Loucy (cell line): ENCODE data around the gene CSAD.
"Not testable (repeated sequence)": the region's sequence is repeated elsewhere in the genome, so short reads cannot be mapped to it uniquely, and the experiment has no call there.

Experiments used
- H2AFZ ChIP-seq: fragments of 200-600 bp; sonication (generic); 2 replicates; pipeline ENCODE4 v1.6.0; 2016; ENCODE audit warnings: antibody characterized with exemption, mild to moderate bottlenecking, low read length, moderate library complexity
- H3F3A ChIP-seq: fragments of 200-600 bp; 2 replicates; pipeline ENCODE4 v1.6.0; 2016; ENCODE audit warnings: antibody characterized with exemption, low read depth, mild to moderate bottlenecking
- H3K27me3 ChIP-seq: fragments of 200-600 bp; sonication (generic); 2 replicates; pipeline ENCODE4 v1.6.1; 2014; ENCODE audit warnings: low read length, mild to moderate bottlenecking; ENCODE audit not compliant: insufficient read depth, poor library complexity, severe bottlenecking
- H3K36me3 ChIP-seq: fragments of 200-600 bp; sonication (generic); 2 replicates; pipeline ENCODE4 v1.6.1; 2016; ENCODE audit warnings: low read length; ENCODE audit not compliant: insufficient read depth
- H3K4me1 ChIP-seq: fragments of 200-600 bp; sonication (generic); 2 replicates; pipeline ENCODE4 v1.5.1; 2014; ENCODE audit warnings: low read length, mild to moderate bottlenecking; ENCODE audit not compliant: insufficient read depth, poor library complexity, severe bottlenecking
- H3K4me2 ChIP-seq: fragments of 200-600 bp; sonication (generic); 2 replicates; pipeline ENCODE4 v1.6.0; 2014; ENCODE audit warnings: antibody characterized with exemption, low read length, low read depth, mild to moderate bottlenecking; ENCODE audit not compliant: poor library complexity, severe bottlenecking
- H3K4me3 ChIP-seq: fragments of 200-600 bp; sonication (generic); 2 replicates; pipeline ENCODE4 v1.5.1; 2014; ENCODE audit warnings: low read length, mild to moderate bottlenecking, mixed read lengths; ENCODE audit not compliant: poor library complexity, severe bottlenecking
- H3K79me2 ChIP-seq: fragments of 200-600 bp; sonication (generic); 2 replicates; pipeline ENCODE4 v1.6.1; 2014; ENCODE audit warnings: low read length; ENCODE audit not compliant: insufficient read depth
- H3K9ac ChIP-seq: fragments of 200-600 bp; sonication (generic); 2 replicates; pipeline ENCODE4 v1.6.0; 2014; ENCODE audit warnings: mild to moderate bottlenecking, low read depth, low read length, moderate library complexity; ENCODE audit not compliant: poor library complexity, severe bottlenecking
- H3K9me2 ChIP-seq: fragments of 200-600 bp; sonication (generic); replicated peaks from 2 replicates; pipeline ENCODE4 v1.6.1; 2016; ENCODE audit warnings: low read depth, low read length, mixed read lengths
- H3K9me3 ChIP-seq: fragments of 200-600 bp; sonication (generic); 2 replicates; pipeline ENCODE4 v1.6.1; 2014; ENCODE audit warnings: mild to moderate bottlenecking, antibody characterized with exemption, low read length, low read depth; ENCODE audit not compliant: insufficient read depth
- H4K20me1 ChIP-seq: fragments of 200-600 bp; sonication (generic); 2 replicates; pipeline ENCODE4 v1.6.0; 2014; ENCODE audit warnings: antibody characterized with exemption, low read length, mild to moderate bottlenecking; ENCODE audit not compliant: insufficient read depth, poor library complexity, severe bottlenecking
- EZH2phosphoT487 ChIP-seq: fragments of 200-600 bp; IDR thresholded peaks from 2 replicates; pipeline ENCODE4 v1.6.1; 2018; ENCODE audit warnings: antibody characterized with exemption, mild to moderate bottlenecking, moderate library complexity, borderline replicate concordance
- TF ChIP-seq, protein P1 (sequence below): fragments of 200-600 bp; sonication (generic); conservative IDR thresholded peaks from 2 replicates; pipeline ENCODE4 v1.5.1; 2014; ENCODE audit warnings: mild to moderate bottlenecking, antibody characterized with exemption, low read length

CSAD gene

DNA sequence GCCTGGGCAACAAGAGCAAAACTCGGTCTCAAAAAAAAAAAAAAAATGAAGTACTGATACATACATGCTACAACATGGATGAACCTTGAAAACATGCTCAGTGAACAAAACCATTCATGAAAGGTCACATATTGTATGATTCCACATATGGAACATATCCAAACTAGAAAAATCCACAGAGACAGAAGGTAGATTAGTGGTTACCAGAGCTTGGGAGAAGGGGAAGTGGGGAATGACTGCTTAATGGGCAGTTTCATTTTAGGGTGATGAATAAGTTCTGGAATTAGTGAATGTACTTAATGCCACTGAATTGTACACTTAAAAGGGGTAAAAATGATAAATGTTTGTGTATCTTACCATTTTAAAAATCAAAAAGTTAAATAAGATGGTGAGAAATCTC is 23.6 kb upstream of the CSAD start:
- TF ChIP-seq, protein P1, sequence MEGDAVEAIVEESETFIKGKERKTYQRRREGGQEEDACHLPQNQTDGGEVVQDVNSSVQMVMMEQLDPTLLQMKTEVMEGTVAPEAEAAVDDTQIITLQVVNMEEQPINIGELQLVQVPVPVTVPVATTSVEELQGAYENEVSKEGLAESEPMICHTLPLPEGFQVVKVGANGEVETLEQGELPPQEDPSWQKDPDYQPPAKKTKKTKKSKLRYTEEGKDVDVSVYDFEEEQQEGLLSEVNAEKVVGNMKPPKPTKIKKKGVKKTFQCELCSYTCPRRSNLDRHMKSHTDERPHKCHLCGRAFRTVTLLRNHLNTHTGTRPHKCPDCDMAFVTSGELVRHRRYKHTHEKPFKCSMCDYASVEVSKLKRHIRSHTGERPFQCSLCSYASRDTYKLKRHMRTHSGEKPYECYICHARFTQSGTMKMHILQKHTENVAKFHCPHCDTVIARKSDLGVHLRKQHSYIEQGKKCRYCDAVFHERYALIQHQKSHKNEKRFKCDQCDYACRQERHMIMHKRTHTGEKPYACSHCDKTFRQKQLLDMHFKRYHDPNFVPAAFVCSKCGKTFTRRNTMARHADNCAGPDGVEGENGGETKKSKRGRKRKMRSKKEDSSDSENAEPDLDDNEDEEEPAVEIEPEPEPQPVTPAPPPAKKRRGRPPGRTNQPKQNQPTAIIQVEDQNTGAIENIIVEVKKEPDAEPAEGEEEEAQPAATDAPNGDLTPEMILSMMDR = no peak
- TF ChIP-seq EZH2phosphoT487 = no peak
- Histone ChIP-seq H3K79me2 (no peaks in the 10 kb centered on the region), H3F3A (no peaks in the 10 kb centered on the region), H3K4me1 (peaks cover 44% of the 10 kb centered on the region), H3K9me3 (no peaks in the 10 kb centered on the region), H3K4me2 (no peak overlapping the region), H2AFZ (no peak overlapping the region), H4K20me1 (no peaks in the 10 kb centered on the region), H3K9ac (no peak overlapping the region), H3K27me3 (no peaks in the 10 kb centered on the region), H3K36me3 (no peaks in the 10 kb centered on the region), H3K4me3 (no peak overlapping the region), H3K9me2 (no peaks in the 10 kb centered on the region)

DNA sequence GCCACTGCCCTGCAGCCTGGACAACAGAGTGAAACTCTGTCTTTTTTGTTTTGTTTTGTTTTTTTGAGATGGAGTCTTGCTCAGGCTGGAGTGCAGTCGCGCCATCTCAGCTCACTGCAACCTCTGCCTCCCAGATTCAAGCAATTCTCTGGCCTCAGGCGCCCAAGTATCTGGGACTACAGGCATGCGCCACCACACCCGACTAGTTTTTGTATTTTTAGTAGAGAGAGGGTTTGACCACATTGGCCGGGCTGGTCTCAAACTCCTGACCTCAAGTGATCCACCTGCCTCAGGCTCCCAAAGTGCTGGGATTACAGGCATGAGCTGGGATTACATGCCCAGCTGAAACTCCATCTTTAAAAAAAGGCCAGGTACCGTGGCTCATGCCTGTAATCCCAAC is 21.6 kb upstream of the CSAD start:
- not testable (repeated sequence) for H3K27me3 ChIP-seq, H4K20me1 ChIP-seq, H2AFZ ChIP-seq, H3K9ac ChIP-seq, H3K4me3 ChIP-seq, H3F3A ChIP-seq, H3K4me2 ChIP-seq, H3K9me3 ChIP-seq, H3K36me3 ChIP-seq, H3K79me2 ChIP-seq, H3K9me2 ChIP-seq
- peaks cover 45% of the 10 kb centered on the region for H3K4me1 ChIP-seq

DNA sequence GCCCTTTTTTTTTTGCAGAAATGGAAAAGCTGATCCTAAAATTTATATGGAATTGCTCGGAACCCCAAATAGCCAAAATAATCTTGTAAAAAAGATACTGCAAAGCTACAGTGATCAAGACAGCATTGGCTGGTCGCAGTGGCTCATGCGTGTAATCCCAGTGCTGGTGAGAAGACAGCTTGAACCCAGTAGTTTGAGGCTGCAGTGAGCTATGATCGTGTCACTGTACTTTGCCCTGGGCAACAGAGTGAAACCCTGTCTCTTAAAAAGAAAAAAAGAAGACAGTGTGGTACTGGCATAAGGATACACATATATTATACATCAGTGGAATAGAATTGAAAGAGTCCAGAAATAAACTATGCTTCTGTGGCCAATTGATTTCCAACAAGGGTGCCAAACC is 20.9 kb upstream of the CSAD start:
- Histone ChIP-seq H3K4me3 (no peak overlapping the region), H3K4me1 (peaks cover 40% of the 10 kb centered on the region), H4K20me1 (no peaks in the 10 kb centered on the region), H3K79me2 (no peaks in the 10 kb centered on the region), H3F3A (0 out of 2 replicates have a peak, but pooled peaks cover 3% of the 10 kb centered on the region), H3K27me3 (no peaks in the 10 kb centered on the region), H3K9me2 (no peaks in the 10 kb centered on the region), H3K9ac (no peak overlapping the region), H3K4me2 (no peak overlapping the region), H2AFZ (no peak overlapping the region), H3K9me3 (no peaks in the 10 kb centered on the region), H3K36me3 (no peaks in the 10 kb centered on the region)
- TF ChIP-seq, protein P1 = no peak
- no peak for TF ChIP-seq EZH2phosphoT487

DNA sequence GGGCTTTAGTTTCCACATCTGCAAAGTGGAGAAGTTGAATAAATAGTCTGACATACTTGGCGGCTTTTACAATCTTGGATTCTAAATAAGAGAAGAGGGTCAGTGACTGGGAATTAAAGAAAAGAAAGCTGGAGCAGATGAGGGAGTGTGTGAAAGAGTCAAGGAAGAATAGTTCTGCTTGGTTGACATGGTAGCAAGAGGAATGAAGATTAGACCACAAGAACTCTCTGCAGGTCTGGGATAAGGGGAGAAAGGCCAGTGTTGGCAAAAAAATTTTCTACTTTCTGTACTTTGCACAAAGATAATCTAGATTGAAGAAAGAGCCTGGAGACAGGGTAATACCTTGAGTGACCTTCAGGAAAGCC is 20.4 kb upstream of the CSAD start:
- no peaks in the 10 kb centered on the region for H3K79me2 ChIP-seq
- H3K27me3 ChIP-seq = no peaks in the 10 kb centered on the region
- H2AFZ ChIP-seq = peak overlapping the region; percentile 72; the same call in 1 of the 2 replicates
- H3K36me3 ChIP-seq = no peaks in the 10 kb centered on the region
- H3K4me1 ChIP-seq = peaks cover 37% of the 10 kb centered on the region
- H3K4me2 ChIP-seq = no peak overlapping the region
- no peak overlapping the region for H3K4me3 ChIP-seq
- TF ChIP-seq, protein P1 = no peak
- TF ChIP-seq EZH2phosphoT487 = no peak
- H3K9me3 ChIP-seq = no peaks in the 10 kb centered on the region
- H4K20me1 ChIP-seq = no peaks in the 10 kb centered on the region
- no peaks in the 10 kb centered on the region for H3K9me2 ChIP-seq
- peak overlapping the region; percentile 31 for H3K9ac ChIP-seq
- 0 out of 2 replicates have a peak, but pooled peaks cover 3% of the 10 kb centered on the region for H3F3A ChIP-seq
